ENCODE measurements around the gene BCAR3.

GRCh38 chr1:93686504-93687250, 5.0 kb upstream of the BCAR3 start:
- no peak for TF ChIP-seq CTCF (IDR thresholded peaks at IDR 0.05)
- no peak for TF ChIP-seq POLR2A (IDR thresholded peaks at IDR 0.05)

All from vagina (tissue), 2 donors.